Fibroblast of lung (primary cell): Measurements from ENCODE around the gene PAK4.

Source experiments
- EZH2 ChIP-seq: IDR thresholded peaks from 2 replicates; pipeline ENCODE4 v1.5.1; 2012; ENCODE audit warnings: low read length, control low read depth, mild to moderate bottlenecking; ENCODE audit errors: missing control alignments
- TF ChIP-seq, protein P1 (sequence below), 2 donors: IDR thresholded peaks in 1 of 2; conservative IDR thresholded peaks in 1 of 2; 1 replicate in 1 of 2; 2 replicates in 1 of 2; pipeline ENCODE4 v1.5.1; 2011 to 2012; ENCODE audit warnings: low read length in 2 of 2, control low read depth in 1 of 2, inconsistent platforms in 1 of 2, low read depth in 1 of 2, mild to moderate bottlenecking in 1 of 2

DNA sequence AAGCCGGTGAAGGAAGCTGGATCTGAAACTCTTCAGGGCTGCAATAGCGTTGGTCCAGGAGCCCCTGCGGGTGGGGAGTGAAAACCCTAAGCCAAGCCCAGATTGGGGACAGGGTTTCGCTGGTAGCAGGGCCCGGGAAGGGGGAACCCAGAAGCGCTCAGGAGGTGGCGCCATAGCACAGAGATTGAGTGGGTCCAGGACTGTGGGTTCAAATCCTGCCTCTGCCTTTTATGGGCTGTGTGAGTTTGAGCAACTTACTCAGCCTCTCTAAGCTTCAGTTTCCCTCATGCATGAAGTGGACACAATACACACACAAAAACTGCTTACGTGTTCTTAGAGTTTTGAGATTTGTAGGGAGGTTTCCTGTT, 86.8 kb downstream of the PAK4 start:
- TF ChIP-seq EZH2 = no peak
- TF ChIP-seq, protein P1, sequence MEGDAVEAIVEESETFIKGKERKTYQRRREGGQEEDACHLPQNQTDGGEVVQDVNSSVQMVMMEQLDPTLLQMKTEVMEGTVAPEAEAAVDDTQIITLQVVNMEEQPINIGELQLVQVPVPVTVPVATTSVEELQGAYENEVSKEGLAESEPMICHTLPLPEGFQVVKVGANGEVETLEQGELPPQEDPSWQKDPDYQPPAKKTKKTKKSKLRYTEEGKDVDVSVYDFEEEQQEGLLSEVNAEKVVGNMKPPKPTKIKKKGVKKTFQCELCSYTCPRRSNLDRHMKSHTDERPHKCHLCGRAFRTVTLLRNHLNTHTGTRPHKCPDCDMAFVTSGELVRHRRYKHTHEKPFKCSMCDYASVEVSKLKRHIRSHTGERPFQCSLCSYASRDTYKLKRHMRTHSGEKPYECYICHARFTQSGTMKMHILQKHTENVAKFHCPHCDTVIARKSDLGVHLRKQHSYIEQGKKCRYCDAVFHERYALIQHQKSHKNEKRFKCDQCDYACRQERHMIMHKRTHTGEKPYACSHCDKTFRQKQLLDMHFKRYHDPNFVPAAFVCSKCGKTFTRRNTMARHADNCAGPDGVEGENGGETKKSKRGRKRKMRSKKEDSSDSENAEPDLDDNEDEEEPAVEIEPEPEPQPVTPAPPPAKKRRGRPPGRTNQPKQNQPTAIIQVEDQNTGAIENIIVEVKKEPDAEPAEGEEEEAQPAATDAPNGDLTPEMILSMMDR (conservative IDR thresholded peaks at IDR 0.05 in 1 of 2, IDR thresholded peaks at IDR 0.05 in 1 of 2; ENCODE audit: low read depth in 1 of 2, low read length in 2 of 2) = peak; percentile 9 to 36
